Neuronal stem cell (in vitro differentiated cells): ENCODE measurements around the gene RNASE8.

ENCODE experiments used
- DNase-seq: peaks from one replicate; pipeline ENCODE4 v3.0.0-alpha.2; 2013; ENCODE audit warnings: low spot score
- H2AFZ ChIP-seq: one replicate; pipeline ENCODE4 v1.6.1; 2013; ENCODE audit warnings: mild to moderate bottlenecking, low read length, inconsistent platforms
- H2AK5ac ChIP-seq: 2 replicates; pipeline ENCODE4 v1.6.1; 2013; ENCODE audit warnings: low read depth, mild to moderate bottlenecking, inconsistent platforms, low read length, moderate library complexity, mixed read lengths
- H2BK120ac ChIP-seq: 2 replicates; pipeline ENCODE4 v1.6.1; 2013; ENCODE audit warnings: low read depth, mild to moderate bottlenecking, inconsistent platforms, low read length, moderate library complexity, mixed read lengths
- H2BK12ac ChIP-seq: one replicate; pipeline ENCODE4 v1.6.1; 2013; ENCODE audit warnings: low read length, inconsistent platforms
- H2BK15ac ChIP-seq: 2 replicates; pipeline ENCODE4 v1.6.1; 2013; ENCODE audit warnings: mild to moderate bottlenecking, low read length, inconsistent platforms, mixed read lengths
- H2BK5ac ChIP-seq: one replicate; pipeline ENCODE4 v1.6.1; 2013; ENCODE audit warnings: inconsistent platforms, mild to moderate bottlenecking, low read length, moderate library complexity
- H3K14ac ChIP-seq: one replicate; pipeline ENCODE4 v1.6.1; 2013; ENCODE audit warnings: low read length, inconsistent platforms
- H3K18ac ChIP-seq: 2 replicates; pipeline ENCODE4 v1.6.1; 2013; ENCODE audit warnings: low read length, inconsistent platforms
- H3K23ac ChIP-seq: 2 replicates; pipeline ENCODE4 v1.6.1; 2013; ENCODE audit warnings: low read depth, mild to moderate bottlenecking, mixed read lengths, low read length, inconsistent platforms; ENCODE audit not compliant: poor library complexity
- H3K27ac ChIP-seq: replicated peaks from 3 replicates; pipeline ENCODE4 v1.5.1; 2013; ENCODE audit warnings: low read length, inconsistent platforms
- H3K27me3 ChIP-seq, 3 experiments: 2 replicates each; pipeline ENCODE4 v1.6.1; 2013; ENCODE audit warnings: low read length in 3 of 3, mild to moderate bottlenecking in 2 of 3, inconsistent platforms in 1 of 3, low read depth in 1 of 3, mixed read lengths in 1 of 3, moderate library complexity in 1 of 3; ENCODE audit not compliant: control insufficient read depth in 3 of 3, insufficient read depth in 3 of 3
- H3K36me3 ChIP-seq, 2 donors: replicated peaks in 1 of 2; 2 replicates each; pipeline ENCODE4 v1.6.1; 2013; ENCODE audit warnings: low read length in 2 of 2; ENCODE audit not compliant: control insufficient read depth in 2 of 2, insufficient read depth in 2 of 2
- H3K4ac ChIP-seq: 2 replicates; pipeline ENCODE4 v1.6.1; 2013; ENCODE audit warnings: inconsistent platforms, mild to moderate bottlenecking, low read length, moderate library complexity
- H3K4me1 ChIP-seq, 2 donors: 1 replicate in 1 of 2; 2 replicates in 1 of 2; pipeline ENCODE4 v1.6.1; 2013; ENCODE audit warnings: low read length in 2 of 2, low read depth in 1 of 2; ENCODE audit not compliant: control insufficient read depth in 2 of 2, insufficient read depth in 1 of 2
- H3K4me2 ChIP-seq: one replicate; pipeline ENCODE4 v1.6.1; 2013; ENCODE audit warnings: mild to moderate bottlenecking, low read length, inconsistent platforms; ENCODE audit not compliant: insufficient read depth, poor library complexity, severe bottlenecking
- H3K4me3 ChIP-seq, 2 donors: 2 replicates each; pipeline ENCODE4 v1.5.1; 2013; ENCODE audit warnings: low read length in 2 of 2, mild to moderate bottlenecking in 2 of 2, inconsistent platforms in 1 of 2, moderate library complexity in 1 of 2
- H3K79me1 ChIP-seq: one replicate; pipeline ENCODE4 v1.6.1; 2013; ENCODE audit warnings: low read depth, mild to moderate bottlenecking, inconsistent platforms, low read length, moderate library complexity
- H3K9ac ChIP-seq: one replicate; pipeline ENCODE4 v1.6.1; 2013; ENCODE audit warnings: mild to moderate bottlenecking, low read depth, low read length, inconsistent platforms; ENCODE audit not compliant: poor library complexity
- H3K9me3 ChIP-seq, 2 donors: replicated peaks in 1 of 2; 2 replicates each; pipeline versions ENCODE3 to v1.6.1; 2013; ENCODE audit warnings: low read length in 2 of 2, mild to moderate bottlenecking in 2 of 2, inconsistent platforms in 1 of 2, low read depth in 1 of 2, mixed read lengths in 1 of 2, moderate library complexity in 1 of 2; ENCODE audit not compliant: control insufficient read depth in 2 of 2, insufficient read depth in 1 of 2
- H4K8ac ChIP-seq: one replicate; pipeline ENCODE4 v1.6.1; 2013; ENCODE audit warnings: low read depth, mild to moderate bottlenecking, inconsistent platforms, low read length, moderate library complexity
- H4K91ac ChIP-seq: one replicate; pipeline ENCODE4 v1.6.1; 2013; ENCODE audit warnings: low read length, low read depth, mild to moderate bottlenecking, inconsistent platforms; ENCODE audit not compliant: poor library complexity
- WGBS, 2 donors: extraction: QIAGEN DNeasy Blood & Tissue Kit; methylation state at CpG; one replicate each; pipeline ENCODE4 v1.1.7; 2013; ENCODE audit warnings: missing lambda C conversion rate in 2 of 2, mixed read lengths in 1 of 2; ENCODE audit not compliant: insufficient read length in 2 of 2, insufficient replicate concordance in 1 of 2; ENCODE audit errors: extremely low coverage in 2 of 2; 5-methylcytosine and 5-hydroxymethylcytosine counted together

Gene RNASE8

DNA sequence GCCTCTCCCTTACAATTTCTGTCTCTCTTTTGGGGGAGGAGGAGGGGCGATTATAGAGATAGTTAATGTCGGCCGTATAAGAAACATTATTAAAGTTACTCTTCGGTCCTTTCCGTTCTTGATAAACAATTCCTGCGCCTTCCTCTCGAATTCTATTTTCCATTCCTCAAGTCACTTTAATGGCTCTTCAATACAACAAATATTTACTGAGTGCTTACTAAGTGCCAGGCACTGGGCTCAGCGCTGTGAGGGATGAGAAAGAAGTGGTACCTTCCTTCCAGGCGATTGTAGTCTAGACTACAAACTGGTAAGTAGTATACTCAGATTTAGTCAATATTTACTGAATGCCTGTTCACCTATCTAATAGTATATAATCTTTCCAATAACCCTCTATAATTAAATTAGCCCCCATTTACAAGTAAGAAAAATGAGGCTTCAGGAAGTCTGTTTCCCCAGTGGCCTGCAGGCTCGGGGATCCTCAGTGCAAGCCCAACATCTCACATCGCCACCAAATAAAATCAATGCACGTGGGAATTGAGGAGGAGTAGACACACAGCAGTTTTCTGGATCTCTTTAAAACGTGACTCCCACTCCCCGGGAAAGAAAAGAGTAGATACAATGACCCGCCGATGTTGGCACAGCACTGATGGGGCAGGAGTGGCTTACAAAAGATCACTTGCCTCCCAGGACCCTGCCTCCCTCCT, 41.4 kb downstream of the RNASE8 start:
- Histone ChIP-seq H3K18ac (no peak overlapping the region), H3K27ac (peak overlapping the region; percentile 89), H2AFZ (peak overlapping the region; percentile 69), H4K91ac (no peak overlapping the region), H2BK15ac (no peak overlapping the region), H3K4me3 (peak overlapping the region; percentile 61 to 74), H3K23ac (no peak overlapping the region), H3K4ac (no peak overlapping the region), H3K4me1 (peaks cover 30 to 47% of the 10 kb centered on the region in 2 donors), H3K9me3 (no peaks in the 10 kb centered on the region), H2AK5ac (no peak overlapping the region), H4K8ac (no peak overlapping the region), H3K79me1 (no peaks in the 10 kb centered on the region), H3K27me3 (no peaks in the 10 kb centered on the region), H3K36me3 (no peaks in the 10 kb centered on the region), H2BK120ac (no peak overlapping the region), H3K9ac (no peak overlapping the region), H2BK5ac (no peak overlapping the region), H2BK12ac (no peak overlapping the region), H3K14ac (no peak overlapping the region), H3K4me2 (peak overlapping the region; percentile 61)
- no peak for DNase-seq
- no CpG with 5 or more reads among the region's 16 CpGs for WGBS, 2 donors

- no peak overlapping the region for H3K9ac ChIP-seq
- H2BK120ac ChIP-seq: no peak overlapping the region
- no CpG with 5 or more reads among the region's 5 CpGs for WGBS, 2 donors
- DNase-seq: no peak
- no peak overlapping the region for H2BK5ac ChIP-seq
- no peak overlapping the region for H2BK12ac ChIP-seq
- H4K91ac ChIP-seq: no peak overlapping the region
- no peak overlapping the region for H3K14ac ChIP-seq
- no peak overlapping the region for H4K8ac ChIP-seq
- H3K27me3 ChIP-seq: no peaks in the 10 kb centered on the region
- H2AFZ ChIP-seq: no peak overlapping the region
- H2BK15ac ChIP-seq: no peak overlapping the region
- H3K4me2 ChIP-seq: no peak overlapping the region
- H3K9me3 ChIP-seq: no peaks in the 10 kb centered on the region
- H2AK5ac ChIP-seq: no peak overlapping the region
- H3K18ac ChIP-seq: no peak overlapping the region
- peaks cover 31 to 48% of the 10 kb centered on the region in 2 donors for H3K4me1 ChIP-seq
- no peaks in the 10 kb centered on the region for H3K79me1 ChIP-seq
- no peak overlapping the region for H3K23ac ChIP-seq
- no peak overlapping the region for H3K4ac ChIP-seq
- no peaks in the 10 kb centered on the region for H3K36me3 ChIP-seq
- peak overlapping the region in 1 of 2 donors; percentile 61 for H3K4me3 ChIP-seq
- peak overlapping the region; percentile 89 for H3K27ac ChIP-seq
Observed at GRCh38 chr14:21099596-21099985, 42.0 kb downstream of the RNASE8 start.

- H3K23ac ChIP-seq: no peak within 1 kb of the TSS
- no peak within 1 kb of the TSS for H3K18ac ChIP-seq
- H3K4me2 ChIP-seq: no peak within 1 kb of the TSS
- H2AK5ac ChIP-seq: peak within 1 kb of the TSS; percentile 71
- H3K27ac ChIP-seq: no peak within 1 kb of the TSS
- H2BK5ac ChIP-seq: peak within 1 kb of the TSS; percentile 15
- no peak within 1 kb of the TSS for H2BK120ac ChIP-seq
- peak within 1 kb of the TSS in 1 of 2 donors; percentile 61 for H3K4me3 ChIP-seq
- H3K9ac ChIP-seq: no peak within 1 kb of the TSS
- H2BK12ac ChIP-seq: peak within 1 kb of the TSS; percentile 2
- H3K27me3 ChIP-seq: no peaks in the 10 kb centered on the region
- H3K14ac ChIP-seq: no peak within 1 kb of the TSS
- H3K4me1 ChIP-seq: peaks cover 28 to 45% of the 10 kb centered on the region in 2 donors
- H4K8ac ChIP-seq: no peak within 1 kb of the TSS
- no peaks in the 10 kb centered on the region for H3K9me3 ChIP-seq
- no peaks in the 10 kb centered on the region for H3K36me3 ChIP-seq
- peak within 1 kb of the TSS; percentile 8 for H2BK15ac ChIP-seq
- no peak within 1 kb of the TSS for H2AFZ ChIP-seq
- no peak within 1 kb of the TSS for H4K91ac ChIP-seq
- H3K79me1 ChIP-seq: no peaks in the 10 kb centered on the region
- no peak for DNase-seq
- WGBS, 2 donors: no CpG with 5 or more reads among the region's 5 CpGs
- H3K4ac ChIP-seq: no peak within 1 kb of the TSS
Observed at GRCh38 chr14:21100931-21101330, 43.3 kb downstream of the RNASE8 start, which contains the start of gene TMEM253. TSS of gene TMEM253 (plus strand) at chr14:21101066. CDS start at chr14:21101344, 278 bp downstream.

GRCh38 chr14:21101802-21102413, 44.3 kb downstream of the RNASE8 start:
- Histone ChIP-seq H2BK15ac (peak overlapping the region; percentile 8), H3K9me3 (no peaks in the 10 kb centered on the region), H3K9ac (no peak overlapping the region), H4K91ac (no peak overlapping the region), H3K79me1 (no peaks in the 10 kb centered on the region), H3K4me3 (no peak overlapping the region), H2BK12ac (no peak overlapping the region), H3K27me3 (no peaks in the 10 kb centered on the region), H3K4me2 (no peak overlapping the region), H3K23ac (no peak overlapping the region), H2BK120ac (no peak overlapping the region), H2AFZ (no peak overlapping the region), H3K4me1 (peaks cover 25 to 42% of the 10 kb centered on the region in 2 donors), H2AK5ac (no peak overlapping the region), H2BK5ac (no peak overlapping the region), H4K8ac (no peak overlapping the region), H3K27ac (no peak overlapping the region), H3K14ac (no peak overlapping the region), H3K36me3 (no peaks in the 10 kb centered on the region), H3K18ac (no peak overlapping the region), H3K4ac (no peak overlapping the region)
- WGBS, 2 donors: no CpG with 5 or more reads among the region's 8 CpGs
- DNase-seq: no peak
